SK-MEL-5 (cell line): Measurements from ENCODE around the gene MALT1. TPM values are rescaled to one million over a fixed set of nuclear protein-coding genes. Genes with fewer than 3 reads are reported as not detected.

Experiments used
- DNase-seq: peaks from one replicate; pipeline ENCODE4 v3.0.0-alpha.2; 2016; ENCODE audit warnings: low read depth, low spot score
- in situ Hi-C: cut with HindIII; loops from 2 replicates; pipeline ENCODE4 v1.10.0; 2016; ENCODE audit warnings: low sequenced_read_pairs, high pct_unique_total_duplicates, low pct_unique_long_range_greater_than_20kb
- total RNA-seq: library from RNA; depleted of rRNA; stranded (reverse); fragments of >200 nt; shearing (Covaris generic); gene quantifications from 2 replicates; pipeline ENCODE4 v1.2.3, GENCODE V29; 2014

MALT1 gene
- total RNA-seq, 1 experiment from 2014 or later, result 15.2 TPM

DNA sequence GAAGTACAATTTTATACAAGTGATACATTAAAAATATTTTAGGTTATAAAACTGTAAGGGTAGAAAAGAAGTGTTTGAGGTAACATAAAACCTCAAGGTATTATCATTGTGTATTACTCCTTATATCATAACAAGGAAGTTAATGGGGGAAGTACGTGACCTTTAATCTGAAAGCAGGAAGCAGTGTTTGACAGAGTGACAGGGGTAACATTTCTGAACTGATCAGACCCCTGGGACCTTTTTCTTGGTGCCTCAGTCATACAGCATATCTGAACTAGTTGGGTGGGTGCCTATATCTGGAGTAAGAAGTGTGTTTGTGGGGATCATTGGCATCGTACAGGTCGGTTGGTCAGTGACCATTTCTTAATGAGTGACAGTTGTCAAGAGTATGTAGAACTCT lies 43.0 kb downstream of the MALT1 start:
- in situ Hi-C loops, result no loop called here
- no peak for DNase-seq

DNA sequence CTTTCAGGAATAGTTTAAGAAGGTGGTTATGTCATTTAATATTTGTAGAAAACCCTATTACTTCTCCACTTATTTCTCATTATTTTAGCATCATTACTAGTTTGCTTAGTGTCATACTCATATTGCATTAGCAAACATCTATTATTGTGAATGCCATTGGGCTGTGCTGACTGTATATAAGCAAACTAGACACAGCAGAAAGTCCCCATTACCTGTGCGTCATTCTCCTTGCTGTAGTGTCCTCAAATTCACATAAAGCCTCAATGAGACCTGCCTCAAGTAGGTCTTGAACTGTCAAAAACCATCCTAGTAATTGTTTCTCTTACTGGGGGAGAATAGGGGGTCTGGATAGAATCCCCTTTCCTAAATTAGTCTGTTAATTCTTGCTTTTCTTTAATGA lies 43.6 kb downstream of the MALT1 start:
- no peak for DNase-seq
- in situ Hi-C loops, result no loop called here

DNA sequence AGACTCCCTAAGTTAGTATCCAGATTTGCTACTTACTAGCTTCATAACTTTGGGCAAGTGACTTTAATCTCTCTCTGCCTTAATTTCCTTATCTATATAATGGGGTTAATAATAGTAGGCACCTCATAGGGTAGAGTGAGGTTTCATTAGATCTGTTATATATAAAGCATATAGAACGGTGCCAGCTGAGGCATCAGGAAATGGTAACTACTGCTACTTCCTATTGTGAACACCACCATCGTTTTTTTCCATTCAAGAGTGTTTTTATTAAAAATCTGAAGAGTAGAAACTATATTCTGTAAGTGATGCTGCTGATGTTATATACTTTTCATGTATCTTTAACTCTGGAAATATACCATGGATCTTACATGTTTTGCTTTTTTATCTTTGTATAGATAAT lies 44.3 kb downstream of the MALT1 start:
- in situ Hi-C loops, result no loop called here
- no peak for DNase-seq

DNA sequence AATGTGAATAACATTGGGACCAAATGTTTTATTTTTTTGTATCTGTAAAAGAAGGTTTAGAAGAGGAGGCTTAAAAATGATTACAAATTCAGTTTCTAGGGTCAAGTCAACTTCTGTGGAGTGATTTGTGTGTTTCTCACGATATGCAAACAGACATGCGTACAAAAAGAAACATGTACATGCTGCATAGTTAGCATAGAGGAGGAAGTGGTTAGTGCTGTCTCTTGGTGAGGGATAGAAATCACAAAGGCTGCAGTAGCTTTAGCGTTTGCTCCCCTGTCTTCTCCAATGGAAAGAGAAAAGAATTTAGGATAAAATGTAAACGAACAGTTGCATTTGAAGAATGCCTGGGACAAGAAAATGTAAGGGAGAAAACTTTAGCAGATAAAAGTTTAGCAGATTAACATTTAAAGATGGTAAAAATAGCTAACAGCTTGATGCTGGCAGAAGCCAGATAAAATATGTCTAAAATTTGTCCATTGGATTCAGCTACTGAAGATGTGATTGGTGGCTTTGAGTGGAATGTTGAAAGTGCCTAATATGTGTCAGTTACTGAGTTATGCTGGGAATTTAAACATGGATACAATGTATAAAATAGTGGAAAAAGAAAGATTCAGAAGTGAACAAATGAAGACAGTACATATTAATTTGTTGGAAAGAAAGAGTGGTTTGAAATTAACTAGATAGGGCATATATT lies 44.9 kb downstream of the MALT1 start:
- in situ Hi-C loops, result no loop called here
- DNase-seq, result no peak

DNA sequence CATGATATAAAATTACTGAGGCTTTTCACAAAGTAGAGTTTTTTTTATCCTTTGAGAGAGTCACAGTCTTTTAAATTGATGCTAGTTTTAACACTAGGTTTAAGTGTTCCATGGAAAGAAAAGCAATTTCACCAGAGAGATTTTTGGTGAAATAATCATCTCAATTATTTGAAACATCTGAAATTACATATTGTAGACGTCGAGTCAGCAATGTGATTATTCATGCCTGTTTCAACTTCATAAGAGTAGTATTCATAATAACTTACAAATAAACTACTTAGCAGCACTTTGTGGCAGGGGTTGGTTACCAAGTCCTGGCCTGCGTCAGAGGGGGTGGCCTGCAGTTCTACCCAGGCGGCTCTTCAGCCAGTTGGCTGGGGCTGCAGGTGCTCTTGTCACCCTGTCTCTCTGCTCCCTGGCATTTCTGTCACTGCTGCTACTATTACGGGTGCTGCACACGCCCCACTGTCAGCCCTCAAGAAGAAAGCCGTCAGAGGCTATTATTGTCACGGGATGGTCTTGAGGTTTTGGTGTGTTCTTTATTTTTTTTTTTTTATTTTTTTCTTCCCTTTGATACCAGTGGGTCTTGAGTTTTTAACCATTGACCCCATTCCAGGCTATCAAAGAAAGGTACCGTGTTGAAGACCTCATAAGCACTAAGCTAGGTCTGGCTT lies 50.4 kb downstream of the MALT1 start:
- in situ Hi-C loops, result no loop called here
- DNase-seq, result no peak

DNA sequence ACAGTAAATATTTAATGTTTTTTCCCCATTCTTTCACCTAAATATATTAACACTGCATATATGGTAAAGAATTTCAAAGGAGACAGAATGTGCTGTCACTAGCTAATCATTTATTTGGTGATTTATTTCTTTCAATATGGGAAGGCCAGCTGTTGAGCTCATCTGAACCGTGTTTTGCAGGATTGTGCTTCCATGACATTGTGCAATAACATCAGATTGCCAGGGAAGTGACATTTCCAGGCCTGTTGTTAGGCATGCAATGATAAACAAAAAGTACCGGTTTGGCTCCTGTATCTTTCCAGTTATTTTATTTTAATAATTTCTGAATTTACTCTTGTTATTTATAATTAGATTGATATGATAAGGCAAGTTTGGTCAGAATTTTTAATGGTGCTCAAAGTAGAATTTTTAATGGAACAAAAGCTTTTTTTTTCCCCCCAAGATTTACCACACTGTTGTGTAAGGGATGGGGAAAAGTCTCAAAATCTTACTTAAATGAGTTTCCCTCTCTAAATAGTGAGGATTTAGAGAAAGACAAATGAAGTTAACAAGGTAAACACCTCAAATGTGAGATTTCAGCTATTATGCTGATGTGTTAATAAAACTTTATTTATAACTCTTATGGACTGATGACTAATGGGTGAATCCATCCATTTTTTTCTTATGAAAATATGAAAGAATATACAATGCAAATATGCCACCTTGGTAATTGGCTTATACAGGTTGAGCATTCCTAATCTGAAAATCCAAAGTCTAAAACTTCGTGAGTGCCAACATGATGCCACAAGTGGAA lies 52.7 kb downstream of the MALT1 start:
- in situ Hi-C loops, result no loop called here
- no peak for DNase-seq

DNA sequence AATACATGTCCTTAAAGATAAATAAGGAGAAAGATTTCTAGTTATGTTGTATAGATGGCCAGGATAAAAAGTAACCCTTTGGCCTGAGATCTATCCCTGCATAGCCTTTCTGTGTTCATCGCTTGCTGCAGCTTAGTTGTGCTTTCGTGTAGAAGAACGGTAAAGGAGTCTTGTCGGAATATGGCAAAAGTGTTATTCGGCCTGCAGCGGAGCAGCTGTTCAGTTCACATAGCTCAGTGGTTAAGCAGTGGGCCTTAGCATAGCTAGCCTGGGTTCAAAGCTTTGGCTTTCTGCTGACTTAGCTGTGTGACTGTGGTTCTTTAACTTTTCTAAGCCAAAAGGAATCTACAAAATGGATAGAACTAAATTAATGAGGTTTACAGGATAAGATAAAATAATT lies 55.4 kb downstream of the MALT1 start:
- in situ Hi-C loops, result no loop called here
- DNase-seq, result no peak

DNA sequence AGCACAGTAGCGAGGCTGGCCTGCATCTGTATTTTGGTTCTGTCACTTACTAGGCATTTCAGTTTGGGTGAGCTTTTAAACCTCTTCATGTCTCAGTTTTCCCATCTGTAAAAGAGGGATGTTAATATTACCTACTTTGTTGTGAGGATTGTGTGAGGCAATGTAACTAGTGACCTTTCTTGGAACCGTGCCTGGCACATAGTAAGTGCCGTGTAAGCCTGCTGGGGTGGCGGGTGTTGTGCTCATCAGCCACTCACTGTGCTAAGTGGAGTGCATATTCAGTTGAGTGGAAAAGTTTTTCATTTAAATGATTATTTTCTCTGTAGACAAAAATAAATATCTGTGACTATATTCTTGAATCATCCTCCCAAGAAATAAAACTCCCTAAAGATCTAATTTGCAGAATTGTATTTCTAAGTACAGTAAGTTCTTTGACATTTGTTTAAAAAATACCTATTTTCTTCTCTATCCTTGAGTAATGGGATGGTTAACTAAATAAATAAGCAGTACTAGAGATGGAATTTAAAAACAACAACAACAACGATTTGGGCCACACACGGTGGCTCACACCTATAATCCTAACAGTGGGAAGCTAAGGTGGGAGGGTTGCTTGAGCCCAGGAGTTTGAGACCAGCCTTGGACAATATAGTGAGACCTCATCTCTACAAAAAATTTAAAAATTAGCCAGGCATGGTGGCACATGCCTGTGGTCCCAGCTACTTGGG lies 56.7 kb downstream of the MALT1 start:
- no peak for DNase-seq
- in situ Hi-C loops, result no loop called here

DNA sequence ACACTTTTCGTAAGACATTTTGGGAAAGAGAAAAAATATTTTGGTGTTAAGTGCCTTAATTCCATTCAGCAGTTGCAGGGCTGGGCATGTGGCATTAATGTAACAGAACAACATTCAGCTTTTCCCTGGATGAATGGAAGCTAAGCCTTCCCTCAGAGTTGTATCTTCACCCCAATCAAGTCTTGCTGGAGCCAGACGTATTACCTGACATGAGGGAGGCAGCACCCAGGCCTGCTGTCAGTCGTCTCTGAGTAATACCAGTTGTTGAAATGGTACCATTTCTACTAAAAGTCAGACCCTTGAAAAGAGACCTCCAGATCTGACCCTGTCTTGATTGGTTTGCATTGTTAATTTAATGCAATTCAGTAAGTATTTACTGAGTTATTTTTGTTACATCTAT lies 57.5 kb downstream of the MALT1 start:
- in situ Hi-C loops, result no loop called here
- DNase-seq, result no peak

DNA sequence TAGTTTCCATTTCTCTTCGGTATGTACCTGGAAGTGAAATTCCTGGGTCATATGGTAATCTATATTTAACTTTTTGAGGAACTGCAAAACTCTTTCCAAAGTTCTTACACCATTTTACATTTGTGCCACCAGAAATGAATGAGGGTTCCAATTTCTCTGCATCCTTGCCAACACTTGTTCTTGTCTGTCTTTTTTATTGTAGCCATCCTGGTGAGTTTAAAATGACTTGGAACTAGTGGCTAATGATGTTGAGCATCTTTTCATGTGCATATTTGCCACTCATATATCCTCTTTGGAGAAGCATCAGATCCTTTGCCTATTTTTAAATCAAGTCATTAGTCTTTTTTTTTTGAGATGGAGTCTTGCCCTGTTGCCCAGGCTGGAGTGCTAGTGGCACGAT lies 59.4 kb downstream of the MALT1 start:
- in situ Hi-C loops, result no loop called here
- DNase-seq, result no peak

DNA sequence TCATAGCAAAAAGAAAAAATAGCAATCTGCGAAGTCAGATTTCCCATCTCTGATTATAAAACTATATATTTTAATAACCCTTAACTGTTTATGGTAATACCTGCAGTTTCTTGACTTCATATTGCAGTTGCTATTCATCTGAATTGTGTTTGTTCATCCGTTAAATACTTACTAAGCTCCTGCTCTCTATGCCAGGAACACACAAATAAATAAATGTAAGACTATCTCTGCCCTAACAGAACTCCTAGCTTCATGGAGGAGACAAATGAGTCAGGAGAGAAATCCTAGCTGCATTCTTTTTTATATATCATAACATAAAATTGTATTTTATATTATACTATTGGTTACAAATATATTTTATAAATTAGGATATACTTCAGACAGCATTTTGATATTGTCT lies 61.2 kb downstream of the MALT1 start:
- in situ Hi-C loops, result no loop called here

DNA sequence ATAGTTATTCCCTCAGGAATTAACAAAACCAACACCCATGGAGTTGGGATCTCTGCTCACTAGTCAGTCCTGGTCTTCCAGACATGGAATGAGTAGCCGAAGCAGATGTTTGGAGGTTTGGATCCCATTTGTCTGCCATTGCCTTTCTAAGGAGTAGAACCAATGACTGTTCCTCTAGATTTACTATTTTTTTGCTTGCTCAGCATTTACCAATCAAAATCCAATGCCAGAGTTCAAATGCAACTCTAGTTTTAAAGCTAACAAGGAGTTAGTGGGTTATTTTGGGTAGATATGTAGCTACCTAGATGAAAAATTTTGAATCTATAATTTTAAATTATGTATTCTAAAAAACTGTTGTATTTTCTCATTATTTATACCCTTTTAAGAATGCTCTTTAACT lies 62.6 kb downstream of the MALT1 start:
- in situ Hi-C loops, result no loop called here
- no peak for DNase-seq

More for the DNA sequence above, 61.2 kb downstream of the MALT1 start:
- DNase-seq, result no peak

DNA sequence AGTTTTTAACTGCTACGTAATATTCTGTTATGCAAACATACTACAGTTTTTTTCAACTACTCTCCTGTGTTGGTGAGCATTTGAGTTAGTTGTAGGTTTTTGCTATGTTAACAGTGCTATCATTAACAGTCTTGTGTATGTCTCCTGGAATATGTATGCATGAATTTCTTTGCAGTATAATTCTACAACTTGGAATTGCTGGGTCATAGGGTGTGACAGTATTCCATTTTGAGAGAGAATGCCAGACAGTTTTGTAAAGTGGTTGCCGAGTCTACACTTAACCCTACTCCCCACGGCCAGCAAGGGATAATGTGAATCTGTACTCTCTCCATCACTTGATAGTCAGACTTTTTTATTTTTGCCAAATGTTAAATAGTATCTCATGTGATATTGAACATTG lies 67.1 kb downstream of the MALT1 start:
- in situ Hi-C loops, result no loop called here

DNA sequence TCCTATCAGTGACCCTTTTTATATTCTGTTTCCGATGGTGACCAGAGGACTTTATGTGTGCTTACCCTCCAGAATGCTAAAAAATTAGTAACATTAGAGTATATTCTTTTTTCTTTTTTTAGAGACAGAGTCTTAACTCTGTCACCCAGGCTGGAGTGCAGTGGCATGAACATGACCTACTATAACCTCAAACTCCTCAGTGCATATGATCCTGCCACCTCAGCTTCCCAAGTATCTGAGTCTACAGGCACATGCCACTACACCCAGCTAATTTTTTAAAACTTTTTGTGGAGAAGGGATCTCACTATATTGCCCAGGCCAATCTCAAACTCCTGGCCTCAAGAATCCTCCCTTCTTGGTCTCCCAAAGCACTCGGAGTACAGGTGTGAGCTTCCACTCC lies 74.6 kb downstream of the MALT1 start:
- in situ Hi-C loops, result no loop called here
- no peak for DNase-seq

More for the DNA sequence above, 67.1 kb downstream of the MALT1 start:
- DNase-seq, result no peak

DNA sequence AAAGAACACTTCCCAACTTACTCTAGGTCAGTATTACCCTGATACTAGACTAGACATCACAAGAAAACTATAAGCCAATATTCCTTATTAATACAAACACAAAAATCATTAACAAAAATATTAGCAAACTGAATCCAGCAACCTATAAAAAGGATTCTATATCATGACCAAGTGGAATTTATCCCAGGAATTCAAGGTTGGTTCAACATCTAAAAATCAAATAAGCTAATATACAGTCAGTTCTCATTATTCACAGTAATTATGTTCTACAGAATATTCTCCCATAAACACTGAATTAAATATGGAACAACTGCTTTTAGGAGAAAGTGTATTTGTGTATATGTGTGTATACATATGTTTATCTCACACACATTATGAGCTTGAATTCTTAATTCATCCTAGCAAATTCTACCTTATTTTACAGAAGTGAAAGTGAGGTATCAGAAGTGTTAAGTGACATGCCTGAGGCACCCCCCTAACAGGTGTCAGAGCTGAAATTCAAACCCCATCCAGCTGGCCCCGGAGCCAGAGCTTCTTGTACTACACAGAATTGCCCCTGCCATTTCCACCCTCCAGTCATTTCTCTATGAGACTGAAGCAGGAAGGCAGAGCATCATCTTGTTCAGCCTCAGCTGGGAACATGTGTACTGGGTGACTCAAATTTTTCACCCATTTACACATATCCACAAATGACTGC lies 77.8 kb downstream of the MALT1 start:
- in situ Hi-C loops, result no loop called here

DNA sequence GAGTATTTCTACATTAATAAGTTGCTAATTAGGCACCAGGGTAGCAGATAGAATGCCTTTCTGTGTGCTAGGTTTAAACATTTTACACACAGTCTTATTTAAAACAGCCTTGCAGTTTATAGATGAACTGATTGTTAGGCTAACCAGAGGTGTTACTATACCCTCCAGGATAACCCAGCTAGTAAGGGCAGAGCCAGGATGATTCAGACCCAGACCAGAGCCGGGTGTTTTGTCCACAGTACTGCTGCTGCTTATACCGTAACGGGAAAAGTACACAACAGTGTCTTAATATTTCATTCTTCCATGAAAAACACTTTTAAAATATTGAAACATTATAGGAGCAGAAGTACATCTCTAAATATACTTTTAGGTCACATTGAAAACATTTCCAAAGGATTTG lies 82.7 kb downstream of the MALT1 start:
- DNase-seq, result no peak
- in situ Hi-C loops, result loop anchor here (25.0 kb wide), 1 partner anchor 217 kb away; no protein-coding TSS in a partner anchor

More for the DNA sequence above, 77.8 kb downstream of the MALT1 start:
- DNase-seq, result no peak

DNA sequence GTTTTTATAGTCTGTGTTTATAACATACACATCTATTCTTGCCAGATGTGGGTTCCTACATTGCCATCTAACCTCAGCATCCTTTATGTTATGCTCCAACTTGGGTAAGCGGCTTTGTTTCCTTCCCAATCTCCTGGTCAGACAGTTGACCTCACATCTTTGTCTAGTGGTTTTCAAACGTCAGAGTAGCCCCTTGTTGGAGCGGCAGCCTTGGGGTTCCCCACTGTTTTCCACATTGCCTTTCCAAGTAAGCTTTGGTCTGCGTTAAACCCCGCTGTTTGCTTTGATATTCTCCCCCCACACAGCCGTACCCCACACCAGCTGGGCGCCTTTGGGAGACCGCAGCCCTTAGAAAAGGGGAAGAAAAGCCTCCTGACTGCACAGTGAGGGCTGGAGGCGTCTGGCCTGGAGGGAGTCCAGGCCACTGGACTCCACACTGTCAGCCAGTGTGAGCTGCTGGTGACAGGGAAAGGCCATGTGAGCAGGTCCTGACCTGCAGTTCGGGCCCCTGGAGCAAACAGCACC lies 83.3 kb downstream of the MALT1 start:
- no peak for DNase-seq
- in situ Hi-C loops, result loop anchor here (25.0 kb wide), 1 partner anchor 217 kb away; no protein-coding TSS in a partner anchor
